CD4-positive, alpha-beta memory T cell (primary cell): ENCODE data around the gene LCE7A. TPM values are rescaled to one million over a fixed set of nuclear protein-coding genes. Genes with fewer than 3 reads are reported as not detected.

Experiments used
- CTCF ChIA-PET: fragments of 350-600 bp; sonication (Branson Sonifier 250); formaldehyde crosslinking; loops from one replicate; lab custom pipeline; 2021; ENCODE audit warnings: inconsistent platforms; ENCODE audit not compliant: partially characterized antibody; lab: Charles Lee
- POLR2A ChIA-PET: fragments of 350-600 bp; sonication (Branson Sonifier 250); formaldehyde crosslinking; loops from one replicate; lab custom pipeline; 2021; ENCODE audit not compliant: partially characterized antibody; lab: Charles Lee
- DNase-seq, 5 donors: peaks; one replicate each; pipeline versions ENCODE4 v3.0.0 to v3.0.0-alpha.2; 2020 to 2022; ENCODE audit warnings: mixed read lengths in 1 of 5
- H3K27ac ChIP-seq: one replicate; pipeline ENCODE4 v1.7.0; 2013; ENCODE audit warnings: low read depth, low read length
- H3K27me3 ChIP-seq: 2 replicates; pipeline ENCODE4 v1.7.0; 2013; ENCODE audit warnings: mild to moderate bottlenecking, low read length, moderate library complexity; ENCODE audit not compliant: insufficient read depth
- H3K36me3 ChIP-seq: 2 replicates; pipeline ENCODE4 v1.7.0; 2013; ENCODE audit warnings: mild to moderate bottlenecking, low read length, moderate library complexity; ENCODE audit not compliant: insufficient read depth
- H3K4me1 ChIP-seq: 2 replicates; pipeline ENCODE4 v1.7.0; 2013; ENCODE audit warnings: mild to moderate bottlenecking, low read length, moderate library complexity; ENCODE audit not compliant: insufficient read depth
- H3K4me3 ChIP-seq, 2 donors: one replicate each; pipeline ENCODE4 v1.7.0; 2013; ENCODE audit warnings: low read length in 2 of 2, mild to moderate bottlenecking in 1 of 2
- H3K9me3 ChIP-seq, 2 donors: one replicate each; pipeline ENCODE4 v1.7.0; 2013; ENCODE audit warnings: low read length in 2 of 2, control low read depth in 1 of 2; ENCODE audit not compliant: control insufficient read depth in 1 of 2
- H3K27ac Mint-ChIP-seq, 7 donors: one replicate each; pipeline ENCODE4 v1.8.0; 2020 to 2021; ENCODE audit warnings: mixed read lengths in 7 of 7, mild to moderate bottlenecking in 6 of 7, inconsistent platforms in 3 of 7, moderate library complexity in 3 of 7
- H3K27me3 Mint-ChIP-seq, 2 donors: one replicate each; pipeline ENCODE4 v1.8.0; 2020 to 2021; ENCODE audit warnings: mixed read lengths in 2 of 2
- H3K36me3 Mint-ChIP-seq, 2 donors: one replicate each; pipeline ENCODE4 v1.8.0; 2020 to 2021; ENCODE audit warnings: mixed read lengths in 2 of 2, inconsistent platforms in 1 of 2, mild to moderate bottlenecking in 1 of 2
- H3K4me1 Mint-ChIP-seq, 4 donors: one replicate each; pipeline ENCODE4 v1.8.0; 2020 to 2021; ENCODE audit warnings: mixed read lengths in 4 of 4, mild to moderate bottlenecking in 1 of 4
- H3K4me3 Mint-ChIP-seq, 8 donors: one replicate each; pipeline ENCODE4 v1.8.0; 2020 to 2021; ENCODE audit warnings: mixed read lengths in 8 of 8, mild to moderate bottlenecking in 7 of 8, moderate library complexity in 6 of 8, inconsistent platforms in 3 of 8
- H3K9me3 Mint-ChIP-seq, 8 donors: one replicate each; pipeline ENCODE4 v1.8.0; 2020 to 2021; ENCODE audit warnings: mixed read lengths in 8 of 8, mild to moderate bottlenecking in 5 of 8, inconsistent platforms in 3 of 8, moderate library complexity in 1 of 8
- intact Hi-C: fragments of 100-400 bp; cut with micrococcal nuclease; formaldehyde crosslinking; loops from one replicate; pipeline ENCODE4 v1.15.1; 2023
- polyA plus RNA-seq, 2 donors: library from polyadenylated mRNA; unstranded; fragments of 300-500 nt; fragmentation: Illumina TruSeq; gene quantifications; one replicate each; pipeline ENCODE4 v1.2.3, GENCODE V29; 2021
- total RNA-seq, 2 experiments: library from RNA; stranded (reverse); gene quantifications; one replicate each; pipeline ENCODE4 v1.2.3, GENCODE V29; 2021

LCE7A gene
- total and polyA plus RNA-seq, 4 experiments from 2014 or later, result not detected

DNA sequence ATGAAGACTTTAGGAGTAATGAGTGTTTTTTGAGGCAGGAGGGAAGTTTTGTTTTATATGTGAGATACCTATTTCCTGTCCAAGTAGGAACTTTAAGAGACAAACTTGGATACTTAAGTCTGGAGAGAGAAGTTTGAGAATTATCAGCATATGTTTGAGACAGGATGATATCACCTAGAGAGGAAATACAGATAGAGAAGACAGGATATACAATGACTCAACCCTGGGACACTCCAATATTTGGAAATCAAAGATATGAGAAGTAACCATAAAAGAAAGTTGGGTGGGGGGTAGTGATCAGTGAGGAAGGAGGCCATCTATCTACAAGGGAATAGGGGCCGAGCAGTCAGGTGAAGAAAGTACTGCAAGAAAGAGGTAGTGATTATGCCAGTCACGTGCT lies 6.5 kb downstream of the LCE7A start:
- intact Hi-C loops, result no loop called here
- CTCF ChIA-PET, result no interaction called here

DNA sequence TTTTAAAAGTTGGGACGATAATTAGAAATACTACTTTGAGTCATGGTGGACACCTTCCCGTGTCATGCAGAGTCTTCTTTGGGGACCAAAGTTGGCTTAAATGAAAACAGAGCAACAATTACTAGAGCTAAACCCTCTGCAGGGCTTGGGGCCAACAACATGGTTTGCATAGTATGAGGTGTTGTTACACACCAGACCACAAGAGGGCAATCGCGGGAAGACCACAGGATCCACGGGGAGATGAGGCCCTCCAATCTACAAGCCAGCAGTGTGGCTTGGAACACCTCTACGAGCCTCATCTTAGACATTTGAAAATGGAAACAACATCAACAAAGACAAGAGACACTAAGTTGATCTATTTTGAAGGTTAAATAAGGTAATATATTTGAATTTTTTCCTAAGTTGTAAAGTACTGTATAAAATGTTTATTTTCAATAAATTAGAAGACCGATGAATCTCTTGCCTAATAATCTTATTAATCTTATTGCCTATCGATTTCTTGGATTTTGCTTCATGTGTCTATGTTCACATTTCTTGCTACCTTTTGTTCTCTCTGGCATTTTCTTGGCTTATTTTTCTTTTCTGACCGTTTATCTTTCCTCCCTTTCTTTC lies 10.1 kb downstream of the LCE7A start:
- no peaks in the 10 kb centered on the region for H3K27me3 ChIP-seq
- no peak overlapping the region for H3K27ac ChIP-seq
- ChIA-PET CTCF (interaction anchor here (0.6 to 1.7 kb wide), 8 partner anchors 8 to 421 kb away, joined by 3 to 5 read pairs (median 3); partner anchors contain the start of gene SMCP), POLR2A (no interaction called here)
- Mint-ChIP-seq H3K27ac (no peak overlapping the region), H3K9me3 (no peaks in the 10 kb centered on the region), H3K36me3 (no peaks in the 10 kb centered on the region), H3K4me3 (no peak overlapping the region), H3K27me3 (peaks cover 5 to 6% of the 10 kb centered on the region in 2 donors), H3K4me1 (peaks cover 0 to 1% (median 0%) of the 10 kb centered on the region in 4 donors)
- H3K4me3 ChIP-seq, result no peak overlapping the region
- H3K9me3 ChIP-seq, result no peaks in the 10 kb centered on the region
- peak; percentile 31 to 50 (median 38) for DNase-seq
- intact Hi-C loops, result no loop called here
- no peaks in the 10 kb centered on the region for H3K4me1 ChIP-seq
- H3K36me3 ChIP-seq, result no peaks in the 10 kb centered on the region

More for the DNA sequence above, 6.5 kb downstream of the LCE7A start:
- Mint-ChIP-seq H3K4me1 (peaks cover 0 to 1% (median 0%) of the 10 kb centered on the region in 4 donors), H3K27me3 (peaks cover 0 to 3% of the 10 kb centered on the region in 2 donors), H3K36me3 (no peaks in the 10 kb centered on the region), H3K27ac (no peak overlapping the region), H3K4me3 (no peak overlapping the region), H3K9me3 (no peaks in the 10 kb centered on the region)
- no peak overlapping the region for H3K4me3 ChIP-seq
- H3K27me3 ChIP-seq, result no peaks in the 10 kb centered on the region
- H3K36me3 ChIP-seq, result no peaks in the 10 kb centered on the region
- no peak overlapping the region for H3K27ac ChIP-seq
- no peak for DNase-seq
- no peaks in the 10 kb centered on the region for H3K4me1 ChIP-seq
- POLR2A ChIA-PET, result no interaction called here
- no peaks in the 10 kb centered on the region for H3K9me3 ChIP-seq

DNA sequence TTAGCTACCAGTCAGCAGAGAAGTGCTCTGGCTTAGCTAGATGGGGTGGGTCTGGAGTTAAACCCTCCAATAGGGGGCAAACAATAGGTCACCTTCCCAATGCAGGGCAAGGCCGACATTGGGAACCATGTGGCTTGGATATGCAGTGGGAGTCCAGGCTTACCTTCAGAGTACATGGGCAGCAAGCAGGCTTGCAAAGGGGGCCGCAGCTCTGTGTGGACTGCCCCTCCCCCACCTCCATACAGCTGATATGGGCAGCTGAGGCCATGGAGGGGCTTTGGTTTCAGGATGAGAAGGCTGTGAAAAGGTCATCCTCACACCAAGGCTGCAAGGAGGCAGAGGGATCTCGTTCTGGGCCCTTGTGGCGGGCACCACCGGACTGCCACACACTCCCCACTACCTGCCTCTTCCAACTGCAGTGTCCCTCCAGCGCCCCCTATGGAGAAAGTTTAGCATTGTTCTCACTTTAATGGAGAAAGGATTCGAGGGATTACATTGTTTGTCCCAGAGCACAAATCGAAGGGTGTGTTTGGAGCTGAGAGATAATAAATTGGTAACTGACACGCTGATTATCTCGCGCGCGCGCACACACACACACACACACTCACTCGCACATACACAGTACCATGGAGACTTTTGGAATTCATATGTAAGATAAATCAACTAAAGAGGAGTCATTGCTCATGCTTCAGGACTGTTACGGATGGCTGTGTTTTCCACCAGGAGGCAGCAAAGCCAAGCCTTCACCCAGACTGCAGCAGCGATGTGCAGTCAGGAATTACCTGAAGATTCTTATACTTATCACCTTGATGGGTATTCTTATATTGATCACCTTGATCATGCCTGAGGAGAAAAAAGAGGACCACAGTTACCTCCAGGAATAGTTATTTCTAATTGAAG lies 11.3 kb downstream of the LCE7A start:
- no peaks in the 10 kb centered on the region for H3K9me3 Mint-ChIP-seq
- no peak for DNase-seq
- CTCF ChIA-PET, result interaction anchor here (0.8 to 1.7 kb wide), 7 partner anchors 8 to 416 kb away, joined by 3 to 5 read pairs (median 3); no protein-coding TSS in a partner anchor

DNA sequence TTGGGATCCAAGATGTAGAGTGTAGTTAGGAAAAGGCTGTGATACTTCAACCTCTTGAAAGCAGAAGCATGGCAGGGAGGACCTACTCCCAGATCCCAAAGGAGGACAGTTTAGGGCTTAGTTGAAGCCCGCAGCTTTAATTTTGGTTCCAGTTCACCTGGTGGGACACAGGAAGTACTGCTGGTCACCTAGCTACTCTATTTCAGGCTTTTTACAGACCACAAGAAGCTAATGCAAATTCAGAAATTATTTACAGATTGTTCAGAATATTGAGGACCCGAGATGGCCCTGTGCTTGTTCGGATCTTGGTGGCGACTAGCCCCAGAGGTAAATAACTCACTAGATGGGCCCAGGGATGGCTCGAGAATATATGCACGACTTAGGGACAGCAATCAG lies 11.9 kb downstream of the LCE7A start:
- H3K27me3 ChIP-seq, result no peaks in the 10 kb centered on the region
- no peaks in the 10 kb centered on the region for H3K36me3 ChIP-seq
- POLR2A ChIA-PET, result no interaction called here
- Mint-ChIP-seq H3K4me1 (peaks cover 0 to 1% (median 0%) of the 10 kb centered on the region in 4 donors), H3K9me3 (no peaks in the 10 kb centered on the region), H3K27me3 (peaks cover 8 to 11% of the 10 kb centered on the region in 2 donors), H3K4me3 (no peak overlapping the region), H3K36me3 (no peaks in the 10 kb centered on the region), H3K27ac (no peak overlapping the region)
- no peak for DNase-seq
- CTCF ChIA-PET, result no interaction called here
- no peak overlapping the region for H3K27ac ChIP-seq
- H3K4me1 ChIP-seq, result no peaks in the 10 kb centered on the region
- H3K4me3 ChIP-seq, result no peak overlapping the region
- intact Hi-C loops, result no loop called here
- H3K9me3 ChIP-seq, result no peaks in the 10 kb centered on the region

More for the DNA sequence above, 11.3 kb downstream of the LCE7A start:
- Mint-ChIP-seq H3K36me3 (no peaks in the 10 kb centered on the region), H3K4me3 (no peak overlapping the region), H3K4me1 (peaks cover 0 to 1% (median 0%) of the 10 kb centered on the region in 4 donors), H3K27me3 (peaks cover 8 to 11% of the 10 kb centered on the region in 2 donors), H3K27ac (no peak overlapping the region)
- H3K27ac ChIP-seq, result no peak overlapping the region
- intact Hi-C loops, result no loop called here
- no peaks in the 10 kb centered on the region for H3K27me3 ChIP-seq
- no peaks in the 10 kb centered on the region for H3K36me3 ChIP-seq
- no peaks in the 10 kb centered on the region for H3K4me1 ChIP-seq
- H3K9me3 ChIP-seq, result no peaks in the 10 kb centered on the region
- POLR2A ChIA-PET, result no interaction called here
- H3K4me3 ChIP-seq, result no peak overlapping the region

DNA sequence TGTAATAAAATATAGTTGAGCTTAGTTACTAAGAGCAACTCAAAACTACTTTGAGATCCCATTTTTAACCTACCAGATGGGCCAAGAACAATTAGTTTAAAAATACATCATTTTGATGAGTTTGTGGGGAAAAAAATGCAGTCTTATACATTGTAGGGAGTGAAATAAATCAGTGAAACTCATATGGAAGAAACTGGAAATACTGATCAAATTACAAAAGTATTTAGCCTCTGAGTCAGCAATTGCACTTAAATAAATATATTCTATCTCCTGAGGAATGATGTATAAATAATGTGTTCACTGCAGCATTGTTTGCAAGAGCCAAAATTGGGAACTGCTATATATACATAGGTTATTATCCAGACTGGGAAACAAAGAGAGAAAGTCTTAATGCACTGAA lies 13.7 kb downstream of the LCE7A start:
- no peaks in the 10 kb centered on the region for H3K9me3 Mint-ChIP-seq
- intact Hi-C loops, result no loop called here

DNA sequence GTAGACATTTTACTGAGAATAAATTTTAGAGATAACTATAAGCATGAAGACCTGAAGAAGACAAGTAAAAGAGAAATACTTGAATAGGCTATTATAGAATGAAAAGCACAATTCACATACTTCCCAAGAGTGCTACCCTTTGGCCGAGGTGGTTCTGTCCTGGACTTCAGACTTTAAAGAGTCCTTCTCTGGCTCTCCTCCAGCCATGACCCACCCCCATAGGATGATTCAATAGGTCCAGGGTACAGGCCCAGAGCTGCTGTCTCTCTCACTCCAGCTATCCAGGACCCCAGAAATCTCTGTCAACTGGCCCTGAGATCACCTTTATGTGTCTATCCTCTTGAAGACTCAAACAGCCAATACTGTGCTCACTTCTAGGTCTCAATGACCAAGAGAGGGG lies 17.0 kb downstream of the LCE7A start:
- Histone ChIP-seq H3K36me3 (no peaks in the 10 kb centered on the region), H3K27ac (no peak overlapping the region), H3K27me3 (no peaks in the 10 kb centered on the region), H3K9me3 (no peaks in the 10 kb centered on the region), H3K4me1 (no peaks in the 10 kb centered on the region), H3K4me3 (no peak overlapping the region)
- CTCF ChIA-PET, result interaction anchor here (1.4 kb wide), 1 partner anchor 10 kb away, joined by 3 read pairs; no protein-coding TSS in a partner anchor
- Mint-ChIP-seq H3K4me1 (peaks cover 0 to 14% (median 7%) of the 10 kb centered on the region in 4 donors), H3K4me3 (no peak overlapping the region), H3K27ac (no peak overlapping the region), H3K9me3 (no peaks in the 10 kb centered on the region), H3K27me3 (peaks cover 15% of the 10 kb centered on the region in 2 donors), H3K36me3 (no peaks in the 10 kb centered on the region)
- intact Hi-C loops, result no loop called here
- DNase-seq, result no peak
- POLR2A ChIA-PET, result no interaction called here

More for the DNA sequence above, 13.7 kb downstream of the LCE7A start:
- Histone ChIP-seq H3K4me1 (no peaks in the 10 kb centered on the region), H3K27ac (no peak overlapping the region), H3K4me3 (no peak overlapping the region), H3K9me3 (no peaks in the 10 kb centered on the region), H3K36me3 (no peaks in the 10 kb centered on the region), H3K27me3 (no peaks in the 10 kb centered on the region)
- Mint-ChIP-seq H3K27me3 (peaks cover 14% of the 10 kb centered on the region in 2 donors), H3K36me3 (no peaks in the 10 kb centered on the region), H3K4me3 (no peak overlapping the region), H3K4me1 (peaks cover 0 to 1% (median 0%) of the 10 kb centered on the region in 4 donors), H3K27ac (no peak overlapping the region)
- ChIA-PET POLR2A (no interaction called here), CTCF (no interaction called here)
- DNase-seq, result no peak

DNA sequence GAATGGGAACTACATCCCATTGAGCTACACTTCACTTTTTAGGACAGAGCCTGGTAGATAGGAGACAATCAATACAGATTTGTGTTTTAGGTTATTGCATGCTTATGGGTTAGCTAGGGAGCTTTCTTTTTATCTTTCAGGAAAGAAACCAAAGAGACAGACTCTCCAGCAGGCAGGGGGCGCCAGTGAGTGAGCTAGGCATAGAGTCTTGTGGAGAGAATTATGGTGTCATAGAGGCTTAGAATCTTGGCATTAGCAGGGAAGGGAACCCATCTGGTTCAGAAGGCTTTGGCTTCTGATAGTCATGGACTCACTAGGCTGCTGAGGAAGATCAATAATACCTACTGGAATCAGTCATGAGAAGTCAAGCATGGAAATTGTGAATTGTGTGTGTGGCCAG lies 18.2 kb downstream of the LCE7A start, which contains the start of gene SMCP:
Gene SMCP, plus strand, starts transcription at position 281 of the 400 bp plus-strand sequence. CDS start 6,101 bp downstream, outside the sequence.
- DNase-seq, result no peak
- no peaks in the 10 kb centered on the region for H3K9me3 ChIP-seq

More for the DNA sequence above, 18.2 kb downstream of the LCE7A start, which contains the start of gene SMCP:
- Histone ChIP-seq H3K36me3 (no peaks in the 10 kb centered on the region), H3K4me3 (no peak within 1 kb of the TSS), H3K4me1 (no peaks in the 10 kb centered on the region), H3K27ac (no peak within 1 kb of the TSS), H3K27me3 (no peaks in the 10 kb centered on the region)
- H3K4me1 Mint-ChIP-seq, result peaks cover 0 to 14% (median 7%) of the 10 kb centered on the region in 4 donors
- ChIA-PET POLR2A (no interaction called here), CTCF (interaction anchor here (1.1 kb wide), 1 partner anchor 9 kb away, joined by 3 read pairs; no protein-coding TSS in a partner anchor)
- H3K27ac Mint-ChIP-seq, result no peak within 1 kb of the TSS
- H3K4me3 Mint-ChIP-seq, result no peak within 1 kb of the TSS
- no peaks in the 10 kb centered on the region for H3K36me3 Mint-ChIP-seq
- peaks cover 11 to 15% of the 10 kb centered on the region in 2 donors for H3K27me3 Mint-ChIP-seq
- intact Hi-C loops, result no loop called here
- no peaks in the 10 kb centered on the region for H3K9me3 Mint-ChIP-seq
